ENCODE results near the gene UGT3A2. TPM values are rescaled to one million over a fixed set of nuclear protein-coding genes. Genes with fewer than 3 reads are reported as not detected.

UGT3A2 gene
- total RNA-seq, 2 donors from 2014 or later: 0.55 to 4.0 TPM

GRCh38 chr5:36055984-36056383 lies 10.7 kb downstream of the UGT3A2 start:
- H3K4me3 ChIP-seq: no peak overlapping the region
- no peak for TF ChIP-seq POLR2AphosphoS5 (IDR thresholded peaks at IDR 0.05)
- TF ChIP-seq CTCF (IDR thresholded peaks at IDR 0.05): no peak
- no peak for TF ChIP-seq POLR2A (IDR thresholded peaks at IDR 0.05)
- intact Hi-C loops (cut with DNase I): no loop called here
- H3K36me3 ChIP-seq: no peaks in the 10 kb centered on the region
- no peaks in the 10 kb centered on the region for H3K9me3 ChIP-seq
- WGBS: 87% methylated on average over 5 of the region's 5 CpGs
- no peaks in the 10 kb centered on the region for H3K4me1 ChIP-seq (replicated peaks)
- DNase-seq (ENCODE audit: low spot score): no peak
- no peak overlapping the region for H3K27ac ChIP-seq
- H3K27me3 ChIP-seq (replicated peaks; ENCODE audit: insufficient read depth): no peaks in the 10 kb centered on the region

GRCh38 chr5:36054647-36055046 lies 12.0 kb downstream of the UGT3A2 start:
- intact Hi-C loops (cut with DNase I): no loop called here

GRCh38 chr5:36052538-36052937 lies 14.1 kb downstream of the UGT3A2 start:
- Histone ChIP-seq H3K27ac (no peak overlapping the region), H3K27me3 (replicated peaks; ENCODE audit: insufficient read depth) (no peaks in the 10 kb centered on the region), H3K9me3 (no peaks in the 10 kb centered on the region), H3K4me3 (no peak overlapping the region), H3K4me1 (replicated peaks) (no peaks in the 10 kb centered on the region), H3K36me3 (no peaks in the 10 kb centered on the region)
- TF ChIP-seq CTCF (IDR thresholded peaks at IDR 0.05) (no peak), POLR2AphosphoS5 (IDR thresholded peaks at IDR 0.05) (no peak), POLR2A (IDR thresholded peaks at IDR 0.05) (no peak)
- no peak for DNase-seq (ENCODE audit: low spot score)
- intact Hi-C loops (cut with DNase I): no loop called here

More at GRCh38 chr5:36054647-36055046, 12.0 kb downstream of the UGT3A2 start:
- Histone ChIP-seq H3K9me3 (no peaks in the 10 kb centered on the region), H3K4me3 (no peak overlapping the region), H3K4me1 (replicated peaks) (no peaks in the 10 kb centered on the region), H3K27me3 (replicated peaks; ENCODE audit: insufficient read depth) (no peaks in the 10 kb centered on the region), H3K27ac (no peak overlapping the region), H3K36me3 (no peaks in the 10 kb centered on the region)
- 72% methylated on average over 3 of the region's 3 CpGs for WGBS
- DNase-seq (ENCODE audit: low spot score): no peak
- TF ChIP-seq POLR2AphosphoS5 (IDR thresholded peaks at IDR 0.05) (no peak), CTCF (IDR thresholded peaks at IDR 0.05) (no peak), POLR2A (IDR thresholded peaks at IDR 0.05) (no peak)

- H3K9me3 ChIP-seq: no peaks in the 10 kb centered on the region
- H3K4me1 ChIP-seq (replicated peaks): no peaks in the 10 kb centered on the region
- intact Hi-C loops (cut with DNase I): no loop called here
- no peak overlapping the region for H3K4me3 ChIP-seq
- no peak for TF ChIP-seq CTCF (IDR thresholded peaks at IDR 0.05)
- TF ChIP-seq POLR2AphosphoS5 (IDR thresholded peaks at IDR 0.05): no peak
- no peak for TF ChIP-seq POLR2A (IDR thresholded peaks at IDR 0.05)
- H3K36me3 ChIP-seq: no peaks in the 10 kb centered on the region
- no peaks in the 10 kb centered on the region for H3K27me3 ChIP-seq (replicated peaks; ENCODE audit: insufficient read depth)
- DNase-seq (ENCODE audit: low spot score): no peak
- no peak overlapping the region for H3K27ac ChIP-seq
- WGBS: 84% methylated on average over 4 of the region's 4 CpGs
These were observed 16.7 kb downstream of the UGT3A2 start for GRCh38 chr5:36049949-36050348.

GRCh38 chr5:36047384-36048160 lies 19.1 kb downstream of the UGT3A2 start:
- intact Hi-C loops (cut with DNase I): no loop called here
- Histone ChIP-seq H3K36me3 (no peaks in the 10 kb centered on the region), H3K27ac (no peak overlapping the region), H3K4me1 (replicated peaks) (no peaks in the 10 kb centered on the region), H3K9me3 (no peaks in the 10 kb centered on the region), H3K27me3 (replicated peaks; ENCODE audit: insufficient read depth) (no peaks in the 10 kb centered on the region), H3K4me3 (no peak overlapping the region)
- WGBS: 83% methylated on average over 3 of the region's 3 CpGs
- TF ChIP-seq POLR2A (IDR thresholded peaks at IDR 0.05): no peak
- TF ChIP-seq CTCF (IDR thresholded peaks at IDR 0.05): no peak
- TF ChIP-seq POLR2AphosphoS5 (IDR thresholded peaks at IDR 0.05): no peak
- no peak for DNase-seq (ENCODE audit: low spot score)

Measured in prostate gland (tissue), 2 donors.